B cell (primary cell): ENCODE results near the gene KRT71. TPM values are rescaled to one million over a fixed set of nuclear protein-coding genes. Genes with fewer than 3 reads are reported as not detected.

ENCODE experiments used
- ATAC-seq: fragments of 200-7000 bp; cut with Tn5 transposase; one replicate; pipeline ENCODE4 v1.10.0; 2021; ENCODE audit warnings: low read depth, mild to moderate bottlenecking, moderate number of reproducible peaks, moderate library complexity
- CTCF ChIA-PET: fragments of 350-600 bp; sonication (Branson Sonifier 250); formaldehyde crosslinking; loops from one replicate; lab custom pipeline; 2021; ENCODE audit warnings: antibody characterized with exemption, inconsistent platforms; lab: Charles Lee
- POLR2A ChIA-PET: fragments of 350-600 bp; sonication (Branson Sonifier 250); formaldehyde crosslinking; loops from one replicate; lab custom pipeline; 2021; ENCODE audit warnings: antibody characterized with exemption; lab: Charles Lee
- DNase-seq: peaks from one replicate; pipeline ENCODE4 v3.0.0; 2013
- H2AFZ ChIP-seq: 2 replicates; pipeline ENCODE4 v1.6.1; 2012; ENCODE audit warnings: mild to moderate bottlenecking, low read depth, low read length; ENCODE audit not compliant: insufficient read depth, poor library complexity, severe bottlenecking
- H3K27ac ChIP-seq, 2 donors: 1 replicate in 1 of 2; 2 replicates in 1 of 2; pipeline ENCODE4 v1.5.1; 2012 to 2013; ENCODE audit warnings: low read length in 2 of 2, mild to moderate bottlenecking in 2 of 2, moderate library complexity in 1 of 2
- H3K27me3 ChIP-seq, 4 experiments: fragments of 200-600 bp in 1 of 4; sonication (generic) in 1 of 4; replicated peaks in 1 of 4; 1 replicate in 2 of 4; 2 replicates in 2 of 4; pipeline versions ENCODE4 v1.6.1 to v1.7.0; 2013 to 2016; ENCODE audit warnings: low read length in 3 of 4, mild to moderate bottlenecking in 2 of 4, mixed read lengths in 1 of 4, moderate library complexity in 1 of 4; ENCODE audit not compliant: insufficient read depth in 4 of 4, control insufficient read depth in 3 of 4; ENCODE audit errors: control extremely low read depth in 1 of 4
- H3K36me3 ChIP-seq, 2 experiments: replicated peaks in 1 of 2; 1 replicate in 1 of 2; 2 replicates in 1 of 2; pipeline versions ENCODE4 v1.6.1 to v1.7.1; 2013; ENCODE audit warnings: low read length in 1 of 2; ENCODE audit not compliant: insufficient read depth in 2 of 2, control insufficient read depth in 1 of 2; ENCODE audit errors: control extremely low read depth in 1 of 2, extremely low read depth in 1 of 2
- H3K4me1 ChIP-seq, 2 donors: fragments of 200-600 bp in 1 of 2; sonication (generic) in 1 of 2; 1 replicate in 1 of 2; 2 replicates in 1 of 2; pipeline versions ENCODE4 v1.5.1 to v1.6.1; 2013 to 2017; ENCODE audit warnings: low read length in 2 of 2; ENCODE audit not compliant: control insufficient read depth in 2 of 2, insufficient read depth in 2 of 2
- H3K4me2 ChIP-seq: replicated peaks from 2 replicates; pipeline ENCODE3; 2012; ENCODE audit warnings: mild to moderate bottlenecking, low read depth, low read length; ENCODE audit not compliant: poor library complexity, severe bottlenecking
- H3K4me3 ChIP-seq, 5 experiments: fragments of 200-600 bp in 1 of 5; sonication (generic) in 1 of 5; 1 replicate in 3 of 5; 2 replicates in 2 of 5; pipeline versions ENCODE4 v1.5.1 to v1.7.0; 2011 to 2016; ENCODE audit warnings: low read length in 4 of 5, mild to moderate bottlenecking in 4 of 5, low read depth in 2 of 5, control low read depth in 1 of 5, moderate library complexity in 1 of 5; ENCODE audit not compliant: insufficient read depth in 1 of 5; ENCODE audit errors: control extremely low read depth in 1 of 5, extremely low read depth in 1 of 5
- H3K79me2 ChIP-seq: fragments of 200-600 bp; sonication (generic); one replicate; pipeline ENCODE4 v1.6.0; 2016; ENCODE audit warnings: low read length; ENCODE audit not compliant: control insufficient read depth, insufficient read depth
- H3K9ac ChIP-seq: fragments of 200-600 bp; sonication (generic); 2 replicates; pipeline ENCODE4 v1.6.1; 2017; ENCODE audit warnings: mild to moderate bottlenecking, low read length, moderate library complexity
- H3K9me3 ChIP-seq, 3 donors: one replicate each; pipeline versions ENCODE4 v1.6.1 to v1.7.1; 2013; ENCODE audit warnings: low read length in 2 of 3; ENCODE audit not compliant: control insufficient read depth in 2 of 3, insufficient read depth in 1 of 3; ENCODE audit errors: control extremely low read depth in 1 of 3
- H4K20me1 ChIP-seq: 2 replicates; pipeline ENCODE4 v1.6.0; 2012; ENCODE audit warnings: mild to moderate bottlenecking, low read length; ENCODE audit not compliant: insufficient read depth, control insufficient read depth, poor library complexity, severe bottlenecking
- H3K27ac Mint-ChIP-seq: one replicate; pipeline ENCODE4 v1.8.0; 2021; ENCODE audit warnings: mixed read lengths
- H3K27me3 Mint-ChIP-seq: one replicate; pipeline ENCODE4 v1.8.0; 2021; ENCODE audit warnings: mixed read lengths
- H3K4me1 Mint-ChIP-seq: one replicate; pipeline ENCODE4 v1.8.0; 2021; ENCODE audit warnings: mixed read lengths
- H3K4me3 Mint-ChIP-seq: one replicate; pipeline ENCODE4 v1.8.0; 2021; ENCODE audit warnings: mixed read lengths
- H3K9me3 Mint-ChIP-seq: one replicate; pipeline ENCODE4 v1.8.0; 2022; ENCODE audit warnings: mixed read lengths; ENCODE audit not compliant: insufficient read depth
- CTCF ChIP-seq: fragments of 200-600 bp; IDR thresholded peaks from one replicate; pipeline ENCODE4 v1.8.0; 2022; ENCODE audit warnings: antibody characterized with exemption, mild to moderate bottlenecking
- EZH2 ChIP-seq: IDR thresholded peaks from 2 replicates; pipeline ENCODE4 v1.6.1; 2012; ENCODE audit warnings: borderline replicate concordance, low read depth, mild to moderate bottlenecking, moderate library complexity, low read length; ENCODE audit not compliant: insufficient read depth, poor library complexity, severe bottlenecking
- WGBS: methylation state at CpG from one replicate; pipeline ENCODE4 v1.1.5; 2013; ENCODE audit warnings: missing lambda C conversion rate; ENCODE audit not compliant: insufficient coverage; 5-methylcytosine and 5-hydroxymethylcytosine counted together
- intact Hi-C: fragments of 100-400 bp; cut with micrococcal nuclease; formaldehyde crosslinking; loops from one replicate; pipeline ENCODE4 v1.10.0; 2022
- polyA plus RNA-seq: library from polyadenylated mRNA; depleted of rRNA; stranded (reverse); fragments of >200 nt; gene quantifications from 2 replicates; pipeline ENCODE4 v1.2.3, GENCODE V29; 2012
- total RNA-seq, 2 donors: library from RNA; stranded (reverse); fragments of 120-200 nt in 1 of 2; gene quantifications; 1 replicate in 1 of 2; 2 replicates in 1 of 2; pipeline versions ENCODE4 v1.2.3 to v1.2.4, GENCODE V29; 2013 to 2022

Gene KRT71
- total and polyA plus RNA-seq, 2 donors (not counting 1 experiment from before 2014, with no cell fraction given) = not detected

- Histone ChIP-seq H3K4me2 (no peak overlapping the region), H3K27me3 (no peaks in the 10 kb centered on the region), H3K79me2 (no peaks in the 10 kb centered on the region), H3K4me3 (no peak overlapping the region), H3K9me3 (no peaks in the 10 kb centered on the region), H3K36me3 (no peaks in the 10 kb centered on the region), H3K9ac (no peak overlapping the region), H2AFZ (no peak overlapping the region), H4K20me1 (no peaks in the 10 kb centered on the region), H3K4me1 (no peaks in the 10 kb centered on the region), H3K27ac (no peak overlapping the region)
- Mint-ChIP-seq H3K27ac (no peak overlapping the region), H3K4me1 (no peaks in the 10 kb centered on the region), H3K4me3 (no peak overlapping the region), H3K9me3 (no peaks in the 10 kb centered on the region), H3K27me3 (no peaks in the 10 kb centered on the region)
- intact Hi-C loops = no loop called here
- WGBS = 84% methylated on average over 8 of the region's 8 CpGs
- ChIA-PET POLR2A (no interaction called here), CTCF (no interaction called here)
- ATAC-seq (no peak), DNase-seq (no peak)
- TF ChIP-seq CTCF = no peak
- no peak for TF ChIP-seq EZH2
Measured at GRCh38 chr12:52528641-52529143, 24.3 kb downstream of the KRT71 start.

- DNase-seq = no peak
- TF ChIP-seq EZH2 = no peak
- TF ChIP-seq CTCF = no peak
- no peak overlapping the region for H3K9ac ChIP-seq
Measured at GRCh38 chr12:52527121-52527800, 25.7 kb downstream of the KRT71 start.

More at GRCh38 chr12:52527121-52527800, 25.7 kb downstream of the KRT71 start:
- no peak overlapping the region for H3K4me3 ChIP-seq
- intact Hi-C loops = no loop called here
- no peak overlapping the region for H2AFZ ChIP-seq
- H3K79me2 ChIP-seq = no peaks in the 10 kb centered on the region
- 69% methylated on average over 4 of the region's 4 CpGs for WGBS
- CTCF ChIA-PET = no interaction called here
- Mint-ChIP-seq H3K4me3 (no peak overlapping the region), H3K27ac (no peak overlapping the region), H3K9me3 (no peaks in the 10 kb centered on the region), H3K27me3 (no peaks in the 10 kb centered on the region), H3K4me1 (no peaks in the 10 kb centered on the region)
- H3K4me1 ChIP-seq = no peaks in the 10 kb centered on the region
- H3K4me2 ChIP-seq = no peak overlapping the region
- no peak for ATAC-seq
- H3K36me3 ChIP-seq = no peaks in the 10 kb centered on the region
- H4K20me1 ChIP-seq = no peaks in the 10 kb centered on the region
- H3K27ac ChIP-seq = no peak overlapping the region
- no peaks in the 10 kb centered on the region for H3K9me3 ChIP-seq
- H3K27me3 ChIP-seq = no peaks in the 10 kb centered on the region
- POLR2A ChIA-PET = no interaction called here
